Urinary bladder (tissue), 4 donors: Measurements from ENCODE around the gene PPP1R18. TPM values are rescaled to one million over a fixed set of nuclear protein-coding genes. Genes with fewer than 3 reads are reported as not detected.
A peak's percentile ranks its signal among the peaks of the same experiment; 100 is the strongest.

ENCODE experiments used
- DNase-seq: peaks from one replicate; pipeline ENCODE4 v3.0.0-alpha.2; 2015; ENCODE audit errors: extremely low spot score
- H3K27ac ChIP-seq: one replicate; pipeline ENCODE4 v1.5.1; 2013; ENCODE audit warnings: low read depth, mild to moderate bottlenecking, moderate library complexity
- H3K36me3 ChIP-seq: one replicate; pipeline ENCODE4 v1.6.1; 2013; ENCODE audit warnings: mild to moderate bottlenecking, moderate library complexity; ENCODE audit not compliant: insufficient read depth
- H3K4me1 ChIP-seq: one replicate; pipeline ENCODE4 v1.6.1; 2013; ENCODE audit warnings: mild to moderate bottlenecking, moderate library complexity; ENCODE audit not compliant: insufficient read depth
- H3K4me3 ChIP-seq: one replicate; pipeline ENCODE4 v1.5.1; 2013; ENCODE audit warnings: low read depth, low read length
- WGBS: extraction: QIAGEN DNeasy Blood & Tissue Kit; methylation state at CpG from one replicate; pipeline ENCODE4 v1.1.7; 2013; 5-methylcytosine and 5-hydroxymethylcytosine counted together
- polyA plus RNA-seq: library from polyadenylated mRNA; stranded (reverse); fragments of 200-250 nt; gene quantifications from one replicate; pipeline ENCODE4 v1.2.3, GENCODE V29; 2013
- small RNA-seq: library from RNA; depleted of rRNA; stranded (forward); fragments of <200 nt; gene quantifications from one replicate; pipeline ENCODE3, GENCODE V24; 2014
- total RNA-seq: library from RNA; depleted of rRNA; stranded (reverse); fragments of >200 nt; gene quantifications from one replicate; pipeline ENCODE4 v1.2.3, GENCODE V29; 2014
- donor health status: healthy with polysubstance abuse.
- donor health status: healthy.

Gene PPP1R18
- total and polyA plus RNA-seq, 2 donors, result 32.7 to 81.9 TPM

GRCh38 chr6:30647242-30648116 lies 39.0 kb downstream of the PPP1R18 start:
- DNase-seq, result no peak
- peaks cover under 1% of the 10 kb centered on the region for H3K36me3 ChIP-seq
- H3K4me1 ChIP-seq, result no peaks in the 10 kb centered on the region
- under 1% methylated on average over 78 of the region's 78 CpGs for WGBS
- H3K4me3 ChIP-seq, result peak overlapping the region; percentile 98
- peak overlapping the region; percentile 94 for H3K27ac ChIP-seq

GRCh38 chr6:30646450-30647241 lies 39.8 kb downstream of the PPP1R18 start, which contains the start of gene C6orf136:
TSS of gene C6orf136 (plus strand) at chr6:30647133. CDS start at chr6:30647232, 99 bp downstream.
- Histone ChIP-seq H3K4me3 (peak within 1 kb of the TSS; percentile 98), H3K36me3 (no peaks in the 10 kb centered on the region), H3K27ac (peak within 1 kb of the TSS; percentile 94), H3K4me1 (no peaks in the 10 kb centered on the region)
- peak; percentile 76 for DNase-seq
- 11% methylated on average over 37 of the region's 37 CpGs for WGBS

- Histone ChIP-seq H3K36me3 (no peaks in the 10 kb centered on the region), H3K4me3 (no peak overlapping the region), H3K27ac (no peak overlapping the region), H3K4me1 (no peaks in the 10 kb centered on the region)
- 83% methylated on average over 1 of the region's 1 CpG for WGBS
- no peak for DNase-seq
Measured at GRCh38 chr6:30645989-30646388, 40.5 kb downstream of the PPP1R18 start.

GRCh38 chr6:30644769-30645168 lies 41.7 kb downstream of the PPP1R18 start:
- no peaks in the 10 kb centered on the region for H3K36me3 ChIP-seq
- H3K4me1 ChIP-seq, result no peaks in the 10 kb centered on the region
- no peak overlapping the region for H3K27ac ChIP-seq
- DNase-seq, result no peak
- WGBS, result 82% methylated on average over 5 of the region's 5 CpGs
- H3K4me3 ChIP-seq, result no peak overlapping the region

- 96% methylated on average over 2 of the region's 2 CpGs for WGBS
- no peaks in the 10 kb centered on the region for H3K36me3 ChIP-seq
Measured at GRCh38 chr6:30643656-30644055, 42.8 kb downstream of the PPP1R18 start.

GRCh38 chr6:30641048-30641447 lies 45.4 kb downstream of the PPP1R18 start:
- Histone ChIP-seq H3K27ac (no peak overlapping the region), H3K36me3 (no peaks in the 10 kb centered on the region), H3K4me1 (no peaks in the 10 kb centered on the region), H3K4me3 (no peak overlapping the region)
- 82% methylated on average over 1 of the region's 1 CpG for WGBS
- no peak for DNase-seq

More at GRCh38 chr6:30643656-30644055, 42.8 kb downstream of the PPP1R18 start:
- no peak for DNase-seq
- Histone ChIP-seq H3K4me3 (no peak overlapping the region), H3K4me1 (no peaks in the 10 kb centered on the region), H3K27ac (no peak overlapping the region)

GRCh38 chr6:30640481-30640880 lies 46.0 kb downstream of the PPP1R18 start:
- Histone ChIP-seq H3K4me3 (no peak overlapping the region), H3K27ac (no peak overlapping the region), H3K4me1 (no peaks in the 10 kb centered on the region), H3K36me3 (no peaks in the 10 kb centered on the region)
- WGBS, result 88% methylated on average over 10 of the region's 10 CpGs
- DNase-seq, result no peak

- H3K4me3 ChIP-seq, result no peak overlapping the region
- DNase-seq, result no peak
- H3K36me3 ChIP-seq, result no peaks in the 10 kb centered on the region
- no peak overlapping the region for H3K27ac ChIP-seq
- 96% methylated on average over 3 of the region's 3 CpGs for WGBS
- no peaks in the 10 kb centered on the region for H3K4me1 ChIP-seq
Measured at GRCh38 chr6:30635834-30636233, 50.6 kb downstream of the PPP1R18 start.

- WGBS, result 2% methylated on average over 36 of the region's 36 CpGs
- no peaks in the 10 kb centered on the region for H3K4me1 ChIP-seq
- H3K36me3 ChIP-seq, result no peaks in the 10 kb centered on the region
- peak within 1 kb of the TSS; percentile 46 for H3K4me3 ChIP-seq
- peak; percentile 75 for DNase-seq
- peak within 1 kb of the TSS; percentile 79 for H3K27ac ChIP-seq
Measured at GRCh38 chr6:30626484-30627366, 59.7 kb downstream of the PPP1R18 start, which contains the start of gene ATAT1. TSS of gene ATAT1 (plus strand) at chr6:30626874.

Small RNAs within 50 kb of the gene (small RNA-seq; reads per million reads assigned to genes)
- gene RF00019, result not detected

Other genes starting within 250 kb of the PPP1R18 start
- 141 TPM for gene HLA-E, start 197.1 kb downstream of the PPP1R18 start, total RNA-seq
- gene HLA-E, start 197.1 kb downstream of the PPP1R18 start, polyA plus RNA-seq, result 564 TPM
- gene GNL1, start 130.2 kb downstream of the PPP1R18 start, total RNA-seq, result 30.9 TPM
- gene GNL1, start 130.2 kb downstream of the PPP1R18 start, polyA plus RNA-seq, result 63.7 TPM
- gene PRR3, start 129.3 kb downstream of the PPP1R18 start, total RNA-seq, result 8.5 TPM
- 11.0 TPM for gene PRR3, start 129.3 kb downstream of the PPP1R18 start, polyA plus RNA-seq
- gene ABCF1, start 115.2 kb downstream of the PPP1R18 start, total RNA-seq, result 16.0 TPM
- 42.8 TPM for gene ABCF1, start 115.2 kb downstream of the PPP1R18 start, polyA plus RNA-seq
- gene PPP1R10, start 69.4 kb downstream of the PPP1R18 start, total RNA-seq, result 18.2 TPM
- 25.6 TPM for gene PPP1R10, start 69.4 kb downstream of the PPP1R18 start, polyA plus RNA-seq
- gene MRPS18B, start 68.8 kb downstream of the PPP1R18 start, total RNA-seq, result 64.7 TPM
- 58.6 TPM for gene MRPS18B, start 68.8 kb downstream of the PPP1R18 start, polyA plus RNA-seq
- 9.4 TPM for gene ATAT1, start 59.8 kb downstream of the PPP1R18 start, total RNA-seq
- gene ATAT1, start 59.8 kb downstream of the PPP1R18 start, polyA plus RNA-seq, result 7.6 TPM
- 6.3 TPM for gene C6orf136, start 39.5 kb downstream of the PPP1R18 start, total RNA-seq
- 15.9 TPM for gene C6orf136, start 39.5 kb downstream of the PPP1R18 start, polyA plus RNA-seq
- gene DHX16, start 13.6 kb downstream of the PPP1R18 start, total RNA-seq, result 16.8 TPM
- 29.5 TPM for gene DHX16, start 13.6 kb downstream of the PPP1R18 start, polyA plus RNA-seq
- 7.0 TPM for gene NRM, start 4.3 kb upstream of the PPP1R18 start, total RNA-seq
- 20.3 TPM for gene NRM, start 4.3 kb upstream of the PPP1R18 start, polyA plus RNA-seq
- gene MDC1, start 30.6 kb upstream of the PPP1R18 start, total RNA-seq, result 9.8 TPM
- 18.3 TPM for gene MDC1, start 30.6 kb upstream of the PPP1R18 start, polyA plus RNA-seq
- gene TUBB, start 33.7 kb upstream of the PPP1R18 start, total RNA-seq, result 376 TPM
- gene TUBB, start 33.7 kb upstream of the PPP1R18 start, polyA plus RNA-seq, result 332 TPM
- 40.0 TPM for gene FLOT1, start 56.0 kb upstream of the PPP1R18 start, total RNA-seq
- gene FLOT1, start 56.0 kb upstream of the PPP1R18 start, polyA plus RNA-seq, result 298 TPM
- gene IER3, start 57.9 kb upstream of the PPP1R18 start, total RNA-seq, result 4.8 TPM
- gene IER3, start 57.9 kb upstream of the PPP1R18 start, polyA plus RNA-seq, result 71.9 TPM
- 33.8 TPM for gene DDR1, start 197.9 kb upstream of the PPP1R18 start, total RNA-seq
- 44.7 TPM for gene DDR1, start 197.9 kb upstream of the PPP1R18 start, polyA plus RNA-seq
- gene GTF2H4, start 221.6 kb upstream of the PPP1R18 start, total RNA-seq, result 26.2 TPM
- gene GTF2H4, start 221.6 kb upstream of the PPP1R18 start, polyA plus RNA-seq, result 25.7 TPM
- gene VARS2, start 227.6 kb upstream of the PPP1R18 start, total RNA-seq, result 14.4 TPM
- gene VARS2, start 227.6 kb upstream of the PPP1R18 start, polyA plus RNA-seq, result 10.3 TPM
- not detected for gene SFTA2, start 245.5 kb upstream of the PPP1R18 start, total RNA-seq
- not detected for gene SFTA2, start 245.5 kb upstream of the PPP1R18 start, polyA plus RNA-seq